ENCODE measurements around the gene EBF4.
"Not testable (repeated sequence)": the region's sequence is repeated elsewhere in the genome, so short reads cannot be mapped to it uniquely, and the experiment has no call there.

Gene EBF4

DNA sequence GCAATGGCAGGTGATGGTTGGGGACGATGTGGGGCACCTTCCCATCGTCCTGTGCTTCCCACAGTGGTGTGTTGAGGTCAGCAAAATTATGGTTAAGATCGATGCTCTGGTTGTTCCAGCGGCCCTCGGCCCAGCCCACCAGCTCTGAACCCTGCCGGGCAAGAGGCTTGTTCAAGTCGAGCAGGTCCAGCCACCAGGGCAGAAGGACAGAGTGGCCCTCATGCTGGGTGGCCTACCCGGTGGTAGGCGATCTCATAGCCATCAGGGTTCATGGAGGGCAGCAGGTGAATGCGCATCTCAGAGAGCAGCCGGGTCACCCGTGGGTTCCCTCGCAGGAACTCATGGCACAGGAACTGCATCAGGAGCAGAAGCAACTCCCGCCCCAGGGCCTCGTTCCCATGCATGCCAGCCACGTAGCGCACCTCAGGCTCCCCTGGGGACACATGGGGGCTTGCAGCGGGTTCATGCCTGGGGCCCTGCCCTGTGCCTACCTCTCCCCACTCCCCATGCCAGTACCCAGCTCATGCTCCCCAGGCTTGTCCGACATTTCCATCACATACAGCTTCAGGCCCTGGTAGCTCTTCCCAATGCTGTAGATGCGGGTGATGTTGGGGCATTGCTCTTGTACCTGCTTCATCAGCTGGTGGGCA is 103.6 kb downstream of the EBF4 start:
- no peak for DNase-seq (ENCODE audit: low read depth)

GRCh38 chr20:2797136-2797983 is 104.8 kb downstream of the EBF4 start:
- DNase-seq (ENCODE audit: low read depth): no peak

DNA sequence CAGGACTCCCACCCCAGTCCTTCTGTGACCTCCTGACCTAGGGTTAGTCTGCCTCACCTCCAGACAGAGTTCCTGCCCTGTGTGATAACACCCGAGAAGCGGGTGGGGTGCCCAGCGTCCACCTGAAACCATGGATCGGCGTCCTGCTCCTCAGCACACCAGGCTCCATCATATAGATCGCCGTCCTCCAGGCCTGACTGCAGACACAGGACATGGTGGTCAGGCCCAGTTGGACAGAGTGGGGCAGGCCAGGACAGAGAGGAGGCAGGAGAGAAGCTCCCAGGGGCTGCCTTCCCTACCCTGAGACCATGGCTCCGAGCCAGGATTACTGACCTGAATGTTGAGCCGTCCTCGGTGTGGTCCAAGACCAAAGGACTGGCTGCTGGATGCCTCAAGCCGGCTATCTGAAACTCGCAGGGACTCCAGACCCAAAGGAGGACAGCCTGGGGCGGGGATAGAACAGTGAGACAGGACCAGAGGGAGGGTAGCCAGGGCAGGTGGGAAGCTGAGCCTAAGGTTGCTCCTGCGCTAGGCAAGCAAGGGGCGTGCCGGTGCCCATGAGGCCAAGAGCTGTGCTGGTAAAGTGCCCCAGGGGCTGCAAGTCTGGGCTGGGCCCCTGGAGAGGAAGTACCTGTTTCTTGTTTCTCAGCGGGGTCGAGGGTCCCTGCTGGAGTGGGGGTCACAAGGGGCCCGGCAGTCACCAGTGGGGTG is 105.7 kb downstream of the EBF4 start:
- DNase-seq (ENCODE audit: low read depth): no peak

DNA sequence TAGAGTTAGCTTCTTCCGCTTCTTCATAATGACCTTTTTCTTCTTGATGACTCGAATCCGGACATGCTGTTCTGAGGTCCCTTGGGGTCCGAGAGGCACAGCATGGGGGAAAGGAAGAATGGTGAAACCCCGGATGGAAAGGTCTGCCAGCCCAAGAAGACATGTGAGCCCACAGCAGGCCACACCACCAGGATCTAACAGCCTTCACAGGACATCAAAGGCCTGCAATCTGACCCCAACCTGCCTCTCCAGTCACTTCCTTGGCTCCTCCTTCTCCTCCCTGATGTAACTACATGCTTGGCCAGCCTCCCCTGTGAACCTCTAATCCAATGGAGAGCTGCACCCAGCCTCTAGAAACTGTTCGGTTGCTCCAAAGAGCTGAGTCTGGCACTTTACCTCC is 106.2 kb downstream of the EBF4 start:
- DNase-seq (ENCODE audit: low read depth): no peak

DNA sequence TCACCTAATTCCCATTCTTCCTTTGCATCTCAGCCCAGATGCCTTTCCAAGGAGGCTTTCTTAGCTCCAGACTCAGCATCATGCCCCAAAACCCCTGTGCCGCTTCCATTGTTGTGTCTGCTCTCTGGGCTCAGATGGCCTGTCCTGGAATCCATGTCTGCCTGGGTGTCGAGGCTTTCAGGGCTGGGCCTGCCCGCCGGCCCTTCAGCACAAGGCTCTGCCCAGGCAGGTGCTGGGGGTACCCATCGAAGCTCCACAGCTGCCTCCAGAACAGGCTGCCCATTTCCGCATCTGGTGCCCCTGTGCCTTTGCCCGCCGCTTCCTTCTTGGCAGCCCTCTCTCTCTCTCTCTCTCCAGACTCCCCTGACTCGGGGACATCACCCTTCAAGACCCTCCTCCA is 106.7 kb downstream of the EBF4 start:
- DNase-seq (ENCODE audit: low read depth): no peak

- no peak for DNase-seq (ENCODE audit: low read depth)
Observed at GRCh38 chr20:2799688-2800520, 107.3 kb downstream of the EBF4 start.

- DNase-seq (ENCODE audit: low read depth): no peak
Observed at GRCh38 chr20:2800521-2801285, 108.1 kb downstream of the EBF4 start, which contains the start of gene CPXM1. Gene CPXM1 (minus strand): TSS chr20:2800627. CDS start chr20:2800572, 55 bp downstream.

GRCh38 chr20:2801286-2801728 is 108.7 kb downstream of the EBF4 start:
- no peak for DNase-seq (ENCODE audit: low read depth)

GRCh38 chr20:2804041-2804828 is 111.7 kb downstream of the EBF4 start:
- DNase-seq (ENCODE audit: low read depth): no peak

DNA sequence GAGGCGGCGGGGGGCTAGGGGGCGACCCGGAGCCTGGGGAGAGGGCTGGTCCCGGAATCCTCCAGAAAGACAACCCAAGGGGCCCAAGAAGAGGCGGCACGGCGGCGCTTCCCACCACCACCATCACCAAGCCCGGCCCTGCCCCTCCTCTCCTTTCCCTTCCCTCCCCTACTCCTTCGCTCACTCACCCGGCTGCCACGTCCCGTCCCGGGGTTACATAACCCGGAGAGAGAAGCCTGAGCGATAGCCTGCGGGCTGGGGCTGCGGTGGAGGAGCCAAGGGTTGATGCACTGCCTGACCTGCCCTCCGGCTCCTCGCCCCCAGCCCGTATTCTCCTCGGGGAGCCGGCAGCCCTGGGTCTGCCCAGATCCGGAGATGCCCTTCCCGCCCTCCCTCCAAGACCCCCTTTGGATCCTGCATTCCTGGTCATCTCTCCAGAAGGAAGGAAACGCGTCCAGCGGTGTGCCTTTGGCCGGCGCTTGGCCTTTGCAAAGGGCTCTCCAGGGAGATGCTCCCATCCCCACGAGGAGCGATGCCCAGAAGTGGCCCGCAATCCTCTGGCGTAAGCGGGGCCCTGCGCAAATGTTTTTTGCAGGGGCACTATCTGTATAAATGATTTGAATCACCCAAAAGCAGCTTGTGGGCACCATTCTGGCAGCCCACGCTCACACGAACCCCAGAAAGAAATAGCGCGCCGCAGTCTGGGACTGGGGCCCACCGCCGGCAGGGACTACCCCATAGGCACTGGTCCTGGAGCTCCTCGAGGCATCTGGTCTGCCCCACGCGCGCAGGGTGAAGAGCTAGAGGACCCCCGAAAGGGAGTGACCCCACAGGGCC is 112.5 kb downstream of the EBF4 start:
- no peak for DNase-seq (ENCODE audit: low read depth)

- DNase-seq (ENCODE audit: low read depth): no peak
Observed at GRCh38 chr20:2805689-2806350, 113.2 kb downstream of the EBF4 start.

- no peak for DNase-seq (ENCODE audit: low read depth)
Observed at GRCh38 chr20:2806351-2806701, 113.7 kb downstream of the EBF4 start.

GRCh38 chr20:2807019-2807418 is 114.4 kb downstream of the EBF4 start:
- no peak for DNase-seq (ENCODE audit: low read depth)

DNA sequence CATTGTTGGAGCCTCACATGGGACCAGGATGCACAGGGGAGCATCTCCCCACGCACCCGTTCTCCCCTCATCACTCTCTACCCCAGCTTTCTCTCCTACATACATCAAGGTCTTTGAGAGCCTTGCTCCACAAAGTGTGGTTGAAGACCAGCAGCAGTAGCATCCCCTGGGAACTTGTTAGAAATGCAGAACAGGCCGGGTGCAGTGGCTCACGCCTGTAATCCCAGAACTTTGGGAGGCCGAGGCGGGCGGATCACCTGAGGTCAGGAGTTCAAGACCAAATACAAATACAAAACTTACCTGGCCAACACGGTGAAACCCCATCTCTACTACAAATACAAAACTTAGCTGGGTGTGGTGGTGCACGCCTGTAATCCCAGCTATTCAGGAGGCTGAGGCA is 115.3 kb downstream of the EBF4 start:
- DNase-seq (ENCODE audit: low read depth): not testable (repeated sequence)

DNA sequence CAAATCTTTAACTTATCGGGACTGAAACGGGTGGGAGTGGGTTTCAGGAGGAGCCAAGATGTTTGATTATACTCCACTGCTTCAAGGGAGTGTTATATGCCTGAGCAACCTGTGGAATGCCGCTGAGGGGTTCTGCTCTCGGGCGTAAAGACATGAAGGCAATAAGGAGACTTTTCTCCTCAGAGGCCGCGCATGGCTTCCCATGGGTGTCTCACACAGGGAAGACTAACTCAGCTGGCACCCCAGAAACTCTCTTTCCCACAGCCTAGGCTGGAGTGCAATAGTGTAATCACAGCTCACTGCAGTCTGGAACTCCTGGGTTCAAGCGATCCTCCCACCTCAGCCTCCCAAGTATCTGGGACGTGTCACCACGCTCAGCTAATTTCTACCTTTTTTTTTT is 117.1 kb downstream of the EBF4 start:
- no peak for DNase-seq (ENCODE audit: low read depth)

Data from non-pigmented ciliary epithelial cell (primary cell).